ENCODE results near the gene VSIG2.

The VSIG2 gene

DNA sequence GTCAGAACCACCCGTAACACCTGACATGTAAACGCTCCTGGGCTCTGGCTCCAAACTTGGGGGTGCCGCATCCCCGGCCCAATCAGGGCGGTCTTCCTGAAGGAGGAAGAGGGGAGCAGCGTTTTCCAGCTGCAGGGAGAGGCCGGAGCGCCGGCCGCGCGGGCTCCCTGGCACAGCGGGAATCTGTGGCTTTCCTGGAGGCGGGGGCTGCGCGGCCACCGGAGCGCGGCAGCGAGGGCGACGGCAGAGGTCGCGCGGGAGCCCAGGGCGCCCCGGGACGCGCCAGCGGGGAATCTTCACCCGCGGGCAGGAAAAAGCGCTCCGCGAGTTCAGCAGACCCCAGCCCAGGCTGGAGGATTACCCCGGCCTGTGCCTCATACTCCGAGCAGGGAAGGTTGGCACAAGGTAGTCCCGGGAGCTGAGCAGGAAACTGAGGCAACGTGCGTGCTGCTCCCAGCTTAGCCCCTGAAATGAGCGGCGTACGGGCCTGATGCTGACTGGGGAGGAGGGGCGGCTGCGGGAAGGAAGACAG lies 10.6 kb upstream of the VSIG2 start:
- peak; percentile 75 for DNase-seq

DNA sequence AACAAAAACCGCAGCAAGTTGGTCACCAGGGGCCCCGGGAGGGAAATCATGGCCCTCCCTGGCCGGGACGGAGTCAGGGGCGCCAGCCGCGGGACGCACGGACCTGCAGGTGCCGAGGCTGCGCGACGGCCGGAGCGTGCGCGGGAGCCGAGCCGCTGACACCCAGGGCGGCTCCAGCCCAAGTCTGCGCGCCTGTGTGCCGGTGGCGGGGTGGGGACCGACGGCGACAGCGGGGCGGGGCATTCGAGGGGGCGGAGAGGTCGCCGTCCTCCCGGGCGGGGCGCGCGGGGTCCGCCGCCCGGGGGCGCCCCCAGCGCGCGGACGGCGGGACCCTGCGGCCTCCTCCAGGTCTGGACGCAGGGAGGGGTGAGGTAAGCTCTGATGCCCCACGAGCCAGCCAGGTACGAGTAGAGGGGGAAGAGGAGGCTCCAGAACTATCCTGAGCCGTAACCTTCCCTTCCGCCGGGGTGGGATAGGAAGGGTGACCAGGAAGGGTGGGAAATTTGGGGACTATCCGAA lies 10.1 kb upstream of the VSIG2 start, which contains the start of gene ESAM:
Gene ESAM, minus strand, starts transcription at position 186 of the 519 bp plus-strand sequence. Its CDS starts 136 bp downstream, at position 50.
- DNase-seq = peak; percentile 80

DNA sequence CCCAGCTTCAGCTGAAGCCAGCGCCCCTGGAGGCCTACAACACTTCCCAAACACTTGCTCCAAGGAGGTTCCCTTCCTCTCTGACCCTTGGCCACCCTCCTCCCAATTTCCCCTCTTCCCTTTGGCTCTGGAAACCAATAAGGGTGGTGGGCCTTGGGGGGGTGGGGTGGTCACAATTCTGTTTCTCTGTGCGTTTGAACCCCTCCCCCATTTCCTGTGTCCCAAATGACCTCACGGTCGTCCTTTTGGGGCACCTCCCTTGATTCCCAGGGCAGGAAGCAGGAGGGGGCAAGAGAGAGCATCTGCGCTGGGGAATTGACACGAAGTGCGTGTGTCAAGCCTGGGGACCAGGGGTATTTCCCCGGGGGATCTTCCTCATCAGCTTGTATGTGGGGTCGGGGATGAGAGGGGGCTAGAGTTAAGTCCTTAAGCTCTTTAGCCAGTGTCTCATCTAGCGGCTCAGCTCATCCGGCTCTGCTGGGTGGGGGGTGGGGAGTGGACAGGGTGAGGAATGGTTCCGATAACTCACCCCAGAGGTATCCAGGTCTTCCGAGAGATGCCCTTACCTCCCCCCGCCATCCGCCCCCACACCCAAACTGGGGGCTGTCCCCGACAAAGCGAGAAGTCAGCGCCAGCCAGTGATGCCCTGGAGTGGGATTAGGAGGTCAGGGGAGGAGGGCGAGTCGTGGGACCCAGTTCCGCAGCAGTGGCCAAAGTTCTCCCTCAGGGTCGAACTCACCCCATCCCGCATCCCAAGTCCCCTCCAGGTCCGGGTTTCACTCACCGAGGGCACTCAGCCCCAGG lies 9.4 kb upstream of the VSIG2 start:
- DNase-seq = no peak

DNA sequence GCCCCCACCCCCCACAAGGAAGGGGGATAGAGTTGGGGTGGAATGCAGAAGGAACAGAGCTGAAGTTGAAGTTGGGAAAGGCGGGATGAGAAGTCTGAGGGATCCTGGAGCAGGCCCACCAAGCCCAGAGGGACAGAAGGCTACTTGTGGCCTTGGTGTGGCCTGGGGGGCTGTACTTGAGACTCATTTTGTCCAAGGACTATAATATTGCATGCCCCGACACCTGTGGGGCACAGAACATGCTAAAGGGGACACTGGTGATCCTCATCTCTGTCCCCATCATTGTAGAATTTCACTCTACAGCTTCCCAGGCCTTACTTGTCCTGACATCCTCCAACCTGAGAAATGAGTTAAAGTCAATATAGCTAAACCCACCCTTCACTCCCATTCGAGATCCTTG lies 8.8 kb upstream of the VSIG2 start:
- no peak for DNase-seq

DNA sequence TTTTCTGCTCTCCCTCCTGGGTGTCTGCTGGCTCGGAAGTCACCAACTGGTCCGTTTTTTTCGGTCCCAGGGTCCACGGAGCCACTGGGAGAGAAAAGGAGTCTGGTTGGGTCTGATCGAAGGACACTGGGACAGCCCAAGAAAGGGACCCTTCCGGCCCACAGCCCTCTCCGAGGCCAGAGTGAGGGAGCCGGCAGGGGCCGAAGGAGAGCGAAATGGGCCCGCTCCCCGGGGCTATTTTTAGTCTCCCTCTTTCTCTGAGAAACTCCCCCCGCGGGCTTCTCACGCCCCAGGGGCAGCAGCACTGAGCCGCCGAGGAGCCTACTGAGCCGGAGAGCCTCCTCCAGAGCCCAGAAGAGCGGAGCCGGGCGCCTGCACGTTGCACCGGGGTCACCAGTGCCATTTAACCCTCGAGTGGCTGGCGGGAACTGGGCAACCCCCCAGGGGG lies 8.2 kb upstream of the VSIG2 start:
- no peak for DNase-seq

DNA sequence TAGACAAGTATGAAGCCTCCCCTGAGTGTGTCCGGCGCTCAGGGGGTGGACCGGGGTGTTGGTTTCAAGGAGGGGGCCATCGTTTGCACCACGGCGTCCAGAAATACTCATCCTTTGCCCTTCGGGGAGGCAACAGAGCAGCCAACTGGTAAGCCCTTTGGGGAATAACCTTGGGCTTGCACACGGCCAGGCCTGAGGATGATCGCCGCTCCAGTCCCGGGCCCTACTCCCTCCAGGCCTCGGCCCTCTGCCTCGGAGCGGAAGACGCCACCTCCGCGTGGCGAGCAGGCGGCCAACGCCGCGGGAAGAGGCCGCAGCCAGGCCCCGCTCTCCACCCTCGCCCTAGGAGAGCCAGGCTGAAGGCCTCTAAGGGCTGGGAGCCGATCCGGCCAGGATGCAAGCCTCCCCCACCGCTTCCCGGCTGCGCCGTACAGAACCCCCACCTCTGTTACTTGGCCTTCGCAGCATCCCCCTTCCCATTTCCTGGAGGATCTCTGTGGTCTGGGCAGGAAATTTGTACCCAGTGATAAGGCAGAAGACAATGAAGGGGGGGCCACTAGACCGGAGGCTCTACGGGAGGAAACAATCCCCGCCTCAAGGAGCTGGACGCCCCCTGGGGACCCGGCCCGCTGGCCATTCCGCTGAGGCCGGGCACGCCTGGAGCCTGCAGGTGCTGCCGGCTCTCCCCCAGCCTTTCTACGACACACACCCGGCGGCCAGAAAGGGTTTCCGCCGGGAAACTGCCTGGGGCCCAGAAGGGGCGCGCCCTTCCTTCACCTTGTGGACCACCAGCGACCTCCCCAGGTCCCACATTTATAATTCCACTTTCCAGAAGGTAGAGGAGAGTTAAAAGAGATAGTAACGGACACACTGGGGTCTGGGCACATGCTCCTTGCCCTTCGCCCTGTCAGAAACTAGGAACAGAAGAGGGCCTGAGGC lies 7.5 kb upstream of the VSIG2 start:
- no peak for DNase-seq

DNA sequence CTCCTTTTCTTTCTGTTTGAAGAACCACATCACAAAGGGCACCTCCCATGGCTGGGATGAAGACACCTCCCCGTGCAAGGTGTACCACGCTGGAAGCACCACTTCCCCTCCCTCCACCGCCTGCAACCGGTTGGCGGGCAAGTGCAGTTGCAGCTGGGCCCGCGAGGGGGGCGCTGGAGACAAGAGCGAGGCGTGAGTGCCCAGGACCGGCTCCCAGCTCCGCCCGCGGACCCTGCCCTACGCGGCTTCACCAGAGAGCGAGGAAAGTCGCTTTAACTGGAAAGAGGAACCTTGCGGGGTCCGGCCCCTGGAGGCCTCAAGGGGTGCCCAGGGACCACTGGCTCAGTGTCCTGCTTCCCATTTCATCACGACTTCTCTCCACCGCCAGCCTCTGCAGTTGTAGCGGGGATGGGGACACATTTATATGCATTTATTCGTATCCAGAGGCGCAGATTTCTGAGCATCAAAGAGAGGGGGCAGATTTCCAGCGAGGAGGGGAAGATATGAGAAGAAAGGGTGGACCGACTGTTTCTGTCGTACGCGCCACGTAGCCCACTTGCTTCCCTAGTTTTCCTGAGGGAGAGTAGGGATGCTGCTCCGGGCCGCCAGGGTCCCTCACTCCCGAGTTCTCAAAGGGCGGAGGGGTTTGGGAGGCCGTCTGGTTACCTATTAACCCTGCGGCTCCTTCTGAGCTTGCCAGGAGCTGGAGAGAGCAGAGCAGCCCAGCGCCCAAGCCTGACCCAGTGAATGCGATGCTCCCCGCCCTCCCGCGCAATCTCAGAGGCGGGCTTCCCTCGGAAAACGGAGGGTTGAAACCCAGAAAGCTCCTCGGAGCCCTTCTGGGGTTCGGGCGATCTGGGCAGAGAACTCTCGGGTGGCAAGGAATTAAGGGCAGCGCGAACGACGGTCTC lies 6.6 kb upstream of the VSIG2 start:
- DNase-seq = peak; percentile 94

DNA sequence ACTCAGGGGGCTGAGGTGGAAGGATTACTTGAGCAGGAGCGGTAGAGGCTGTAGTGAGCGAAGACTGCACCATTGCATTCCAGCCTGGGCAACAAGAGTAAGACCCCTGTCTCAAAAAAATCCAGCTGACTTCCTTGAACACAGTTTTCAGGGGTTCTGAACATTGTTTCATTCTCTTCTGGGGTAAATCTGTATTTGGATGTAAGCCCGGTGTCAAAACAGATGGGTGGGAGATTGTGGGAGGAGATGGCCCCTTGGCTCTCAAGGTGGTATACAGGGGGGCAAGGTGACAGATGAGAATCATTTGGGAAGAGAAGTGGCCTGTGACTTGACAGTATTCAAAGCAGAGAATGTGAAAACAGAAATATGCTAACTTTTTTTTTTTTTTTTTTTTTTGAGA lies 5.3 kb upstream of the VSIG2 start:
- no peak for DNase-seq

DNA sequence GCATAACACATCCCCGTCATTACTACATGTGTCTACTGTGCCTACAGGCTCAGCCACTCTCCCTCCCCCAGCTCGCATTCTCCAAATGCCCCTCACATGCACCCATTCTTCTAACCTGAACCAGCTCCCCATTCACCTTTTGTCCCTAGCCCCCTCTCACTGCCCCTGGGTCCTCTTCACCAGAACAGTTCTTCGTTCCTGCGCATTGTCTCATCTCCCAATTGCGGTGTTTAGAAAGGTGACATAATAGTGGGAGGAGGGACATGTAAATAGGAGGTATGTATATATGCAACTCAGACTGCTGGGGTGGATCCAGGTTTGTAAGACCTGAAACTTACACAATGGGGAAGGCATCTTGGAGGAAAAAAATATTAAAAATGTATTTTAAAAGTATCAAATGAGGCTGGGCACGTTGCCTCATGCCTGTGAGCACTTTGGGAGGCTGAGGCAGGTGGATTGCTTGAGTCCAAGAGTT lies 4.7 kb upstream of the VSIG2 start:
- DNase-seq = no peak

DNA sequence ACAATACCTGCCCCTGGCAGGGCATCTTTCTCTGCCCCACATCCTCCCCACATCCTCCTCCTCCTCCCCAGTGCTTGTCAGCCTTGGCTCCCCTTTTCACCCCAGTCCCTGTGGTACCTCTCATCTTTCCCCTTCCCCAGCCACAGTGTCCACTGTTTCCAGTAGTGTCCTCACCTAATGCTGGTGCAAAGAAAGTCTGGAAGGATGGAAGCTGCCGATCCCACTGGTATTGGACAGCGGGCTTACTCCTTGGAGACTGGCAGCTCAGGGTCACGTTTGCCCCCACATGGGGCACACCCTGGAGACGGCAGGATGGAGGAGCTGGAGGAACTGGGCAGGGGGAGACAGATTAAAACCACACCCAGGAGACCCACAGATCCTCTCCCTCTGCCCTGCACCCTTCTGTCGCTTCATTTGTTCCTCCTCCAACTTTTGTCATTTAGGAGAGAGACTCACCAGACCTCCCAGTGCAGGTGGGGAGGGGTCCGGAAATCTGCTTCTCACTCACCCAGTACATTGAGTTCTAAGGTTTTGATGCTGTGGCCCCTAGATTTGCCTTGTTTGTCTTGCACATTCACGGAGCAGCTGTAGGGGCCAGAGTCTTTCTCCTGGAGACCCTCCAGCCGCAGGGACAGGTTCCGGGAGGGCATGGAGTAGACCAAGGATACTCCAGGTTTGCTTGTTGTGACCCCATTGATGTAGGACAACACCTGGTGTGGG lies 4.1 kb upstream of the VSIG2 start:
- no peak for DNase-seq

DNA sequence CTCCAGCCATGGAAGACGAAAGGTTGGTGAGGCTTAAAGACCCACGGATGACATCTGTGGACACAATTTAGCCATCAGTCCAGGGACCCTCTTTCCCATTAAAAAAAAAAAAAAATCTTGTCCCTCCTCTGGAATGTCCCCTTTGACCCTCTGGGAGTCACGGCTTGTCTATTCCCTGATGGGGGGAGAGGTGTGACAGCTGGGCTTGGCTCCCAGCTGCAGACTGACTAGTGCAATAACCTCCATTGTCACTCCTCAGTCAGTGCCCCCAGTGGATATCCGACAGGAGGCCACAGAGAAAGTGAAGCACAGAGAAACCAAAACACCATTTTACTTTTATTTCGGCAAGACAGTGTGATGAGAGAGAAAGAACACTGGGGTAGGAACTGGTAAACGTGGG lies 2.7 kb upstream of the VSIG2 start:
- DNase-seq = no peak

DNA sequence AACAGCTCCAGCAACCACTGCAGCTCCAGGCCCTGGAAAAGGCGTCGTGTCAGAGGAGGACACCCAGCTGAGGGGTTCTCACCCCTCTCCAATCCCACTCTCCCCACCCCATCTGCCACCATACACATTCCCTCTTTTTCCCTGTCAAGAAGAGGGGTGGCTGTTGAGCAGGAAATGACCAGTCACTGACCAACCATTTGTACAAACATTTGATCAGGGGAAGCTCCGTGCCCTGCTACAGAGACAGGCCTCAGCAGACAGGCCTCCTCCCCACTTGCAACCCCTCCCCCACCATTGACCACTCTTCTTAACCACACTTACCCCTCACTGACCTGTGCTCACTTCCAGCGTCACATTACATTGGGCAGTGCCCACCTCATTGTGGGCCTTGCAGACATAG lies 2.3 kb upstream of the VSIG2 start:
- no peak for DNase-seq

DNA sequence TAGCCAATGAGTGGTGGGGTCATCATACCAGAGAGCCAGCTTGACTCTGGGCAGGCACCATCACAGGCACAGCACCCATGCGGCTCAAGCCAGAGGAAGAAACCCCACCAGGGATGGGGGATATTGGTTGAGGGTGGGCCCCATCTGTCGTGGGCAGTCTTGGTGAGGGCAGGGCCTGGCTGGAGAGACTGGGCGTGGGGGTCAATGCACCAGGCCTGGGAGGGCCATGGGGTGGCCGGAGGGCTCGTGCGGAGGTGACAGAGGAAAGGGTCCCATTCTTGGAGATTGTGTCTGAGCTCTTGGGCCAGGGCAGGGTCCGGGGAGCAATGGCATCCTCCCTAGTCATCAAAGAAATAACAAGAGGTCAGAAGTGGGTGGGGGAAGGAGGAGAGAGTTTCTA lies 1.6 kb upstream of the VSIG2 start:
- no peak for DNase-seq

DNA sequence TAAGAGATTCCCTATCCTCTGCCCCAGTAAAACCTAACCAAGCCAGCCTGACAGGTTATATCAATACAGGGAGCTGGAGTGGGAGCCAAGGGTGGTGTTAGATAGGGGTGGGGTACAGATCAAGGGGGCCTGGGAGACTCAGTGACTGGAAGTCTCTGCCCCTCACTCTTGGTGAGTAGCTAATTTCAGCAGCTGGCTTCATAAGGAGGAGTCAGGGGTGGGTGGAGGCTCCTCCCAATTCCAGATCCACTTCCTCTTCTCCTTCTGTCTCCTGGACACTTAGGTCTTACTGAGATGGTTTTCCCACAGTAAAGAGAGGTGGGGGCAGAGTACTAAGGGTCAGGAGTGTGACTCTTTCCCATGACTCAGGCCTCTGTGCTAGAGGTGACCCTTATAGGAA lies 1.1 kb upstream of the VSIG2 start:
- no peak for DNase-seq

DNA sequence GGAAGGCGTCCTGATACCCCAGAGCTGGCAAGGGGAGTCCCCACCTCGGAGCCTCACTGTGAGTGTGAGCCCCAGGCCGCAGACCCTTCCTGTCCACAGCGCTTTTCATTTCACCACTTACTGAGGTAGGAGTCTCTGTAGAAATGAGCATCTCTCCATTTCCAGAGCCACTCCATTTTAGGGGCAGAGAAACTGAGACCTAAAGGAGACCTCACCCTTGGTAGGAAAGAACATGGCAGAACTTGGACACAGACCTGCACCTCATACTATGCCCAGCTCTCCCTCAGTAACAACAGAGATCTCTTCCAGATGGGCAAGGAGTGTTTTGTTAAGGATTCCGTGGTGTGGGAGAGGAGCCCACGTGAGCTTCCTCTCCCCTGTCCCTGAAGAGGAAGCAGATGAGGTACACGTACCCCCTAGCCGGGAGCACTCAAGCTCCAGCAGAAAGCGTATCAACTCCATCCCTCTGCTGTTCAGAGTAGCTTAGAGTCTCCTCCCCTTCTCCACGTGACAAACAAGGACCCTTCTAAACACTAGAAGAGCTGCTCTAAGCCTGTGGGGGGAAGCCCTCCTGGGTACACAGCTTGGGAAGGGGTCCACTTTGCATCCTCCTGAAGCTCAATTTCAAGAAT lies 532 bp upstream of the VSIG2 start:
- DNase-seq = no peak

DNA sequence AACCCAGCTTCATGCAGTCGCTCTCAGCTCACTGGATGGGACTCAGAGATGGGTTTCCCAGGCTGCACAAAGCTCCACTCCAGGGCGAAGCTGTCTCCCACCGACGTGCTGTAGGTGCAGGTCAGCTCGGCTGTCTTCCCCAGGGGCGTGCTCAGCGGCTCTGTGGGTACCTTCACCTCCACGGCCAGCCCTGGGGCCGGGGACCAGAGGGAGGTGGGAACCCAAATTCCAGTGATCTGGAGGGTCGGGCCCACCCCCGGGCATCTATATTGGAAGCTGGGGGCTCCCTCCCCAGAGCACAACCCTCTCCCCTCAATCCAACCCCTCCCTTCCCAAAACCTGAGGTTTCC lies 689 bp downstream of the VSIG2 start:
- DNase-seq = no peak

DNA sequence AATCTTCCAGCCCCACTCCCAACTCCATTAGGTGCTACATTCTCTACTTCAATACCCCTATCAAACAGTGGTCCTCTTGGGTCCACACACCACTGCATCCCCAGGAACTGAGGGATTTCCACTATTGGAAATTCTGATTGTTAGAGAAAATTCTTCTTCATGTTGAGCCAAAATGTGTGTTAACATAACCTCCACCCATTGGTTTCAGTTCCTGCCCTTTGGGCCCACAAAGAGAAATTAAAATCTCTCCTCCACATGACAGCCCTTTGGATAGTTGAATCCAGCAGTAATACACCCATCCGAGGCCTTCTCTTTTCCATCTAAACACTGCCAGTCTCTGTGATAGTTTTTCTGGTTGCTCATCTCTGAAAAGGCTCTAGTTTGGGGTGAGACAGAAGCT lies 2.1 kb downstream of the VSIG2 start:
- no peak for DNase-seq

DNA sequence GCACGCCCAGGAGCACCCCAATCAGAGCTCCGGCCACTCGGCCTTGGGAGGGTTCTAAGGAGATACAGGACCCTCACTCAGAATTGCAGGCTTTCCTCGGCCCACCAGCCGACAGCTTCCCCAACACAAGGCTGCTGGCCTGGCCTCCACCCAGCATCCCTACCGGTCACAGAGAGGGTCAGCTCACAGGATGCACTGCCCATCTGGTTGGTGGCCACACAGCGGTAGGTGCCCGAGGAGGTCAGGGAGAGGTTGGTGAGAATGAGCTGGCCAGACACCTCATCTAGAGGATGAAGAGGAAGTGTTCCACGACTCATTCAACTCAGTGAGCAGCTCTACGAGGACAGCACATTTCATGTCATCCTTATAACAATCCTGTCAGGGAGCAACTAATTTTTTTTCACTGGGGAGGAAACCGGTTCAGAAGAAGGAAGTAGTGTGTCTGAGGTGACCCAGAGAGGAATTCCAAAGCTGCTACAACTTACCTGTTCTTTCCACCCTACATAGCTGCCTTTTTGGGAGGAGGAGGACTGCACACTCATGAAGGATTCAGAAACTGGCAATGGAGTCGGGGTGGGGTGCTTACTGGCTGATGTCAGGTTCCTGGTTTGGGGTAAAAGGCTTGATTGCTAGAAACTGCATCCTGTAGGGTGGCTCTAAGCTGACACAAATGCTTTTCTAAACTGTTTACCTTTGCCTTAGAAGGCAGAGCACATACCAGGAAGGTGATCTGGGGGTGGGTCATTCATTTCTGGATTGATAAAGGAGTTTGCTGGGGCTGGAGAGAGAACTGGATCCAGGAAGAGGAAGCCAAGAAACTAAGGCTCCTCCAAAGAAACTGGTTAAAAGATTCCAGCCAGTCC lies 3.3 kb downstream of the VSIG2 start:
- no peak for DNase-seq

DNA sequence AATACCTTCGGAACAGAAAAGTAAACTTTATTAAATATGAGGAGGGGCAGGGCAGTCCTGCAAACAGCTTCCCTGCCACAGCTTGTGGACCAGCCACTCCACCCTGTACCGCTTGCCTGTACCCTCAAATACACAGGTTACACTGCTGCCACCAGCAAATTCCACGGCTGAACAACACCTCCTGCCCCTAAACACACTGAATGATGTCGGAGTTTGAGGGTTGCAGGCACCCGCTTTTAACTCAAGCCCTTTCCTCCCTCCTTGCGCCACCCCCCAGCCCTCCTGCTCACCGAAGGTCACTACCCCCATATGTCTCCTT lies 4.0 kb downstream of the VSIG2 start:
- no peak for DNase-seq

DNA sequence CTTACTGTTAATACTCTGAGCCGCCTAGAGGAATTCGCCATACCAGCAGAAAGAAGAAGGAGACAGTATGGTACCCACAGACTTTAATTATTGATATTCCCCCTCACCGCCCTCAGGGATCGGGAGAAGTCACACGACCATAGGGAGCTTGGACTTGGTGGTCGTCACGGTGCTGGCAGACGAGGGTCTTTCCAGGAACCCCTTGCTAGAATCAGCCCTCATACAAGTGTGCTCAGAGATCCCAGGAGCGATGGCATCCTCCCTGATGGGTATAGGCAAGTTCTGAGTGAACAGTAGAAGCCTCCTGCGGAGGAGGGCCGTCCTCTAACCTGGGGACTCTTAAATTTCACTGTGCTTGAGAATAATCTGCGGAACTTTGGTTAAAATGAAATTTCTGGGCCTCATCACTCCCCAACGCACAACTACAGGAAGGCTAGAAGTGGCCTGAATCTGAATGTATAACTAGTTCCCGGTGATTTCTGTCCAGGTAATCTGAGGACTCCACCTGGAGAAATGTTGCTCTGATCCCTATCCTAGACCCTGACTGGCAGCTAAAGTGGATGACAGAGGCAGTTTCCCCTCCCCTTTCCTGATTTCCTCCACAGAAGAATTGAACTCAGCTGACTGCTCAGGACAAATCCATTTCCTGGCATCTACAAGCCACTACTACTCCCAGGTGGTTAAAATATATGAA lies 4.5 kb downstream of the VSIG2 start:
- DNase-seq = no peak

Data from NCI-H526 treated with DMSO at 0.1 percent for 48 hours (cell line).